GM23248 (cell line): ENCODE data around the gene XBP1.

Source experiments
- EZH2 ChIP-seq: fragments of 200-600 bp; sonication (generic); IDR thresholded peaks from 2 replicates; pipeline ENCODE4 v1.6.1; 2018; ENCODE audit warnings: antibody characterized with exemption, mild to moderate bottlenecking; ENCODE audit not compliant: insufficient read depth, poor library complexity, severe bottlenecking
- EZH2phosphoT487 ChIP-seq: fragments of 200-600 bp; sonication (generic); IDR thresholded peaks from 2 replicates; pipeline ENCODE4 v1.6.1; 2018; ENCODE audit warnings: antibody characterized with exemption, moderate library complexity, mild to moderate bottlenecking, low read depth; ENCODE audit not compliant: insufficient read depth

GRCh38 chr22:28800308-28801041, at the start of gene XBP1:
- TF ChIP-seq EZH2 (no peak), EZH2phosphoT487 (no peak)
